BLaER1 (cell line): Measurements from ENCODE around the gene MADCAM1.

ENCODE experiments used
- H3K27ac ChIP-seq: shearing (Covaris generic); formaldehyde crosslinking; 2 replicates; pipeline ENCODE4 v1.8.1; 2022
- H3K27me3 ChIP-seq: shearing (Covaris generic); formaldehyde crosslinking; 2 replicates; pipeline ENCODE4 v1.8.1; 2022
- H3K36me3 ChIP-seq: shearing (Covaris generic); formaldehyde crosslinking; 2 replicates; pipeline ENCODE4 v1.8.1; 2022
- H3K4me1 ChIP-seq: shearing (Covaris generic); formaldehyde crosslinking; 2 replicates; pipeline ENCODE4 v1.8.1; 2022
- H3K4me2 ChIP-seq: shearing (Covaris generic); formaldehyde crosslinking; 2 replicates; pipeline ENCODE4 v1.8.1; 2022
- H3K4me3 ChIP-seq: shearing (Covaris generic); formaldehyde crosslinking; 2 replicates; pipeline ENCODE4 v1.8.1; 2022
- H3K9ac ChIP-seq: shearing (Covaris generic); formaldehyde crosslinking; 2 replicates; pipeline ENCODE4 v1.8.1; 2022
- H3K9me3 ChIP-seq: shearing (Covaris generic); formaldehyde crosslinking; 2 replicates; pipeline ENCODE4 v1.8.1; 2022
- H4K20me1 ChIP-seq: shearing (Covaris generic); formaldehyde crosslinking; 2 replicates; pipeline ENCODE4 v1.8.1; 2022
- Cebpa-rat ChIP-seq: shearing (Covaris generic); IDR thresholded peaks from 2 replicates; pipeline ENCODE4 v1.8.1; 2022

The MADCAM1 gene

GRCh38 chr19:548886-549830 lies 52.9 kb downstream of the MADCAM1 start:
- H3K27me3 ChIP-seq = no peaks in the 10 kb centered on the region
- peaks cover 1% of the 10 kb centered on the region; the same call in 1 of the 2 replicates for H4K20me1 ChIP-seq
- no peaks in the 10 kb centered on the region for H3K9me3 ChIP-seq
- H3K4me2 ChIP-seq = no peak overlapping the region
- no peak overlapping the region for H3K27ac ChIP-seq
- no peaks in the 10 kb centered on the region for H3K36me3 ChIP-seq
- H3K4me3 ChIP-seq = no peak overlapping the region
- no peak overlapping the region for H3K9ac ChIP-seq
- TF ChIP-seq Cebpa-rat = no peak
- H3K4me1 ChIP-seq = peaks cover 2% of the 10 kb centered on the region

GRCh38 chr19:554817-555216 lies 58.5 kb downstream of the MADCAM1 start:
- no peak overlapping the region for H3K27ac ChIP-seq
- H3K4me1 ChIP-seq = peaks cover 28% of the 10 kb centered on the region
- H3K9ac ChIP-seq = no peak overlapping the region

More at GRCh38 chr19:554817-555216, 58.5 kb downstream of the MADCAM1 start:
- TF ChIP-seq Cebpa-rat = no peak
- Histone ChIP-seq H3K4me3 (no peak overlapping the region), H3K9me3 (no peaks in the 10 kb centered on the region), H3K4me2 (no peak overlapping the region), H3K27me3 (no peaks in the 10 kb centered on the region), H4K20me1 (no peaks in the 10 kb centered on the region), H3K36me3 (no peaks in the 10 kb centered on the region)
